ENCODE results near the gene NDUFC2.

NDUFC2 gene

GRCh38 chr11:78025378-78025777 lies 54.3 kb downstream of the NDUFC2 start:
- DNase-seq: no peak

- DNase-seq: no peak
Measured at GRCh38 chr11:78023426-78023825, 56.2 kb downstream of the NDUFC2 start.

GRCh38 chr11:78022397-78023396 lies 57.0 kb downstream of the NDUFC2 start, which contains the start of gene KCTD14:
Gene KCTD14, minus strand, starts transcription at chr11:78023276. Its CDS starts 27 bp downstream, at chr11:78023249.
- DNase-seq: no peak

- no peak for DNase-seq
Measured at GRCh38 chr11:78021611-78022010, 58.1 kb downstream of the NDUFC2 start.

- DNase-seq: no peak
Measured at GRCh38 chr11:78020246-78020645, 59.4 kb downstream of the NDUFC2 start.

- no peak for DNase-seq
Measured at GRCh38 chr11:78019808-78020207, 59.9 kb downstream of the NDUFC2 start.
